Neuronal stem cell (in vitro differentiated cells): Measurements from ENCODE around the gene ELF2.
A peak's percentile ranks its signal among the peaks of the same experiment; 100 is the strongest.

Experiments used
- DNase-seq: peaks from one replicate; pipeline ENCODE4 v3.0.0-alpha.2; 2013; ENCODE audit warnings: low spot score
- H2AFZ ChIP-seq: one replicate; pipeline ENCODE4 v1.6.1; 2013; ENCODE audit warnings: mild to moderate bottlenecking, low read length, inconsistent platforms
- H2AK5ac ChIP-seq: 2 replicates; pipeline ENCODE4 v1.6.1; 2013; ENCODE audit warnings: low read depth, mild to moderate bottlenecking, inconsistent platforms, low read length, moderate library complexity, mixed read lengths
- H2BK120ac ChIP-seq: 2 replicates; pipeline ENCODE4 v1.6.1; 2013; ENCODE audit warnings: low read depth, mild to moderate bottlenecking, inconsistent platforms, low read length, moderate library complexity, mixed read lengths
- H2BK12ac ChIP-seq: one replicate; pipeline ENCODE4 v1.6.1; 2013; ENCODE audit warnings: low read length, inconsistent platforms
- H2BK15ac ChIP-seq: 2 replicates; pipeline ENCODE4 v1.6.1; 2013; ENCODE audit warnings: mild to moderate bottlenecking, low read length, inconsistent platforms, mixed read lengths
- H2BK5ac ChIP-seq: one replicate; pipeline ENCODE4 v1.6.1; 2013; ENCODE audit warnings: inconsistent platforms, mild to moderate bottlenecking, low read length, moderate library complexity
- H3K14ac ChIP-seq: one replicate; pipeline ENCODE4 v1.6.1; 2013; ENCODE audit warnings: low read length, inconsistent platforms
- H3K18ac ChIP-seq: 2 replicates; pipeline ENCODE4 v1.6.1; 2013; ENCODE audit warnings: low read length, inconsistent platforms
- H3K23ac ChIP-seq: 2 replicates; pipeline ENCODE4 v1.6.1; 2013; ENCODE audit warnings: low read depth, mild to moderate bottlenecking, mixed read lengths, low read length, inconsistent platforms; ENCODE audit not compliant: poor library complexity
- H3K27ac ChIP-seq: replicated peaks from 3 replicates; pipeline ENCODE4 v1.5.1; 2013; ENCODE audit warnings: low read length, inconsistent platforms
- H3K27me3 ChIP-seq, 3 experiments: 2 replicates each; pipeline ENCODE4 v1.6.1; 2013; ENCODE audit warnings: low read length in 3 of 3, mild to moderate bottlenecking in 2 of 3, inconsistent platforms in 1 of 3, low read depth in 1 of 3, mixed read lengths in 1 of 3, moderate library complexity in 1 of 3; ENCODE audit not compliant: control insufficient read depth in 3 of 3, insufficient read depth in 3 of 3
- H3K36me3 ChIP-seq, 2 donors: replicated peaks in 1 of 2; 2 replicates each; pipeline ENCODE4 v1.6.1; 2013; ENCODE audit warnings: low read length in 2 of 2; ENCODE audit not compliant: control insufficient read depth in 2 of 2, insufficient read depth in 2 of 2
- H3K4ac ChIP-seq: 2 replicates; pipeline ENCODE4 v1.6.1; 2013; ENCODE audit warnings: inconsistent platforms, mild to moderate bottlenecking, low read length, moderate library complexity
- H3K4me1 ChIP-seq, 2 donors: 1 replicate in 1 of 2; 2 replicates in 1 of 2; pipeline ENCODE4 v1.6.1; 2013; ENCODE audit warnings: low read length in 2 of 2, low read depth in 1 of 2; ENCODE audit not compliant: control insufficient read depth in 2 of 2, insufficient read depth in 1 of 2
- H3K4me2 ChIP-seq: one replicate; pipeline ENCODE4 v1.6.1; 2013; ENCODE audit warnings: mild to moderate bottlenecking, low read length, inconsistent platforms; ENCODE audit not compliant: insufficient read depth, poor library complexity, severe bottlenecking
- H3K4me3 ChIP-seq, 2 donors: 2 replicates each; pipeline ENCODE4 v1.5.1; 2013; ENCODE audit warnings: low read length in 2 of 2, mild to moderate bottlenecking in 2 of 2, inconsistent platforms in 1 of 2, moderate library complexity in 1 of 2
- H3K79me1 ChIP-seq: one replicate; pipeline ENCODE4 v1.6.1; 2013; ENCODE audit warnings: low read depth, mild to moderate bottlenecking, inconsistent platforms, low read length, moderate library complexity
- H3K9ac ChIP-seq: one replicate; pipeline ENCODE4 v1.6.1; 2013; ENCODE audit warnings: mild to moderate bottlenecking, low read depth, low read length, inconsistent platforms; ENCODE audit not compliant: poor library complexity
- H3K9me3 ChIP-seq, 2 donors: replicated peaks in 1 of 2; 2 replicates each; pipeline versions ENCODE3 to v1.6.1; 2013; ENCODE audit warnings: low read length in 2 of 2, mild to moderate bottlenecking in 2 of 2, inconsistent platforms in 1 of 2, low read depth in 1 of 2, mixed read lengths in 1 of 2, moderate library complexity in 1 of 2; ENCODE audit not compliant: control insufficient read depth in 2 of 2, insufficient read depth in 1 of 2
- H4K8ac ChIP-seq: one replicate; pipeline ENCODE4 v1.6.1; 2013; ENCODE audit warnings: low read depth, mild to moderate bottlenecking, inconsistent platforms, low read length, moderate library complexity
- H4K91ac ChIP-seq: one replicate; pipeline ENCODE4 v1.6.1; 2013; ENCODE audit warnings: low read length, low read depth, mild to moderate bottlenecking, inconsistent platforms; ENCODE audit not compliant: poor library complexity
- WGBS, 2 donors: extraction: QIAGEN DNeasy Blood & Tissue Kit; methylation state at CpG; one replicate each; pipeline ENCODE4 v1.1.7; 2013; ENCODE audit warnings: missing lambda C conversion rate in 2 of 2, mixed read lengths in 1 of 2; ENCODE audit not compliant: insufficient read length in 2 of 2, insufficient replicate concordance in 1 of 2; ENCODE audit errors: extremely low coverage in 2 of 2; 5-methylcytosine and 5-hydroxymethylcytosine counted together

The ELF2 gene

DNA sequence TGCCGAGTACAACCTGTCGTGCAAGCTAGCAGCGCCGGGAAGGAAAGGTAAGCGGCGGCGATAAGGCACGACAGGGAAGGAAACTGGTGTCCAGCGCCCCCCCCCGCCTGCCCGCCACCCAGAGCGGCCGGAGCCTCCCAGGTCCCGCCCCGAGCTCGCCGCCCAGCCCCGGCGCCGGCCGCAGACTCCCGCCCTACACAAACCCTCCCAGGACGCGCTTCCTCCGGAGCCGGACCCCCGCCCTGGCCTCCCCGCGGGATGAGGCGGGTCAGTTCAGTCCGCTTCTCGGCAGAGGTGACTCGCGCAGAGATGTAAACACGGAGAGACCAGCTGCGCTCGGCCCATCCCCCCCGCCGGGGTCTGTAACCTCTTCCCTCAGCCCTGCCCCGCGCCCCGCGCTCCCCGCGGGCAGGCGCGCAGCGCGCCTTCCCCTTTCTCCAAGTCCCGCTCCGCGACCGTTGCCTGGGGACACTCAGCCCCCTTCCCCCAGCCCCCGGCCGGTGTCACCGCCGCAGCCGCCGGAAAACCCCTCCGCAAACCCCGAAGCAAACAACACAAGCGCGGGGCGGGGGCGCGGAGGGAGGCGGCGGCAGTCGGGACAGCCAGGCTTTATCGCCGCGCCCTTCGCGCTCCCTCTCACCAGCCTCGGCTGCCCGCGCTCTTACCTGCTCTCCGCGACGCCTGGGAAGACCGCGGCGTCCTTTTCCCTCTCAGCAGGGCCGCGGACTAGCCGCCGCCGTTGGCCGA is 543 bp downstream of the ELF2 start:
- Histone ChIP-seq H4K8ac (no peak overlapping the region), H3K4me3 (peak overlapping the region; percentile 93), H2BK5ac (peak overlapping the region; percentile 95), H3K23ac (peak overlapping the region; percentile 75), H4K91ac (no peak overlapping the region), H3K9me3 (no peaks in the 10 kb centered on the region), H3K9ac (peak overlapping the region; percentile 93), H2AFZ (peak overlapping the region; percentile 100), H3K4ac (peak overlapping the region; percentile 28), H3K27me3 (no peaks in the 10 kb centered on the region), H3K36me3 (no peaks in the 10 kb centered on the region), H3K18ac (peak overlapping the region; percentile 97), H2BK120ac (peak overlapping the region; percentile 97), H3K14ac (peak overlapping the region; percentile 64), H2AK5ac (peak overlapping the region; percentile 57), H2BK12ac (no peak overlapping the region), H3K27ac (peak overlapping the region; percentile 96), H2BK15ac (peak overlapping the region; percentile 90), H3K4me1 (peaks cover 0 to 2% of the 10 kb centered on the region in 2 donors), H3K4me2 (peak overlapping the region; percentile 66), H3K79me1 (no peaks in the 10 kb centered on the region)
- no CpG with 5 or more reads among the region's 89 CpGs for WGBS, 2 donors
- peak; percentile 82 for DNase-seq

GRCh38 chr4:139175646-139176301 is 1.2 kb downstream of the ELF2 start:
- peaks cover 0 to 2% of the 10 kb centered on the region in 2 donors for H3K4me1 ChIP-seq
- no peak overlapping the region for H4K91ac ChIP-seq
- no CpG with 5 or more reads among the region's 26 CpGs for WGBS, 2 donors
- peak overlapping the region; percentile 66 for H3K4me2 ChIP-seq
- no peak overlapping the region for H4K8ac ChIP-seq
- H3K27me3 ChIP-seq: no peaks in the 10 kb centered on the region
- peak overlapping the region; percentile 75 for H3K23ac ChIP-seq
- peak overlapping the region; percentile 84 for H3K9ac ChIP-seq
- no peak overlapping the region for H3K4ac ChIP-seq
- no peak overlapping the region for H2AK5ac ChIP-seq
- peak overlapping the region; percentile 93 for H3K4me3 ChIP-seq
- H2AFZ ChIP-seq: peak overlapping the region; percentile 100
- H2BK15ac ChIP-seq: peak overlapping the region; percentile 90
- no peak for DNase-seq
- peak overlapping the region; percentile 95 for H2BK5ac ChIP-seq
- H2BK120ac ChIP-seq: no peak overlapping the region
- H3K14ac ChIP-seq: no peak overlapping the region
- H3K79me1 ChIP-seq: peaks cover 1% of the 10 kb centered on the region
- no peaks in the 10 kb centered on the region for H3K36me3 ChIP-seq
- peak overlapping the region; percentile 96 for H3K27ac ChIP-seq
- H3K18ac ChIP-seq: peak overlapping the region; percentile 97
- H3K9me3 ChIP-seq: no peaks in the 10 kb centered on the region
- H2BK12ac ChIP-seq: no peak overlapping the region

DNA sequence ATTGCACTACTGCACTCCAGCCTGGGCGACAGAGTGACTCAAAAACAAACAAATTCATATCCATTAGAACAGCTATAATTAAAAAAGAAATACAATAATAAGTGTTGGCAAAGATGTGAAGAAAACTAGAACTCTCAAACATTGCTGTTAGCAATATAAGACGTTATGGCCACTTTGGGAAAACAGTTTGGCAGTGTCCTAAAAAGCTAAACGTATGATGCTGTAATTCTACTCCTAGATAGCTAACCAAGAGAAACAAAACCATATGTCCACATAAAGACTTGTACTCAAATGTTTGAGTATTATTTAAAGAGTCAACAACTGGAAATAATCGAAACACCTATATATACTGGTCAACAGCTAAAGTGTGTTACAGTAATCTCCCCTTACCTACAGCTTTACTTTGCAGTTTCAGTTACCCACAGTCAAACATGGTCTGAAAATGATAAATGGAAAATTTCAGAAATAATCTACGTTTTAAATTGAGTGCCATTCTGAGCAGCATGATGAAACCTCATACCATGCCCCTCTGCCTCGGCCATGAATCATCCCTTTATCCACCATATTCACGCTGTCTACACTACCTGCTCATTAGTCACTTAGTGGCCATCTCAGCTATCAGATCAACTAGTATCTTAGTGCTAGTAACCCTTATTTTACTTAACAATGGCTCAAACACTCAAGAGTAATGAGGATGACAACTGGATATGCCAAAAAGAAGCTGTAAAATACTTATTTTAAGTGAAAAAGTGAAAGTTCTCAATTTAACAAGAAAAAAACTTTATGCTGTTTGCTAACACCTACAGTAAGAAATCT is 4.9 kb downstream of the ELF2 start:
- Histone ChIP-seq H3K4ac (no peak overlapping the region), H3K4me3 (no peak overlapping the region), H3K36me3 (peaks cover 0 to 2% of the 10 kb centered on the region in 2 donors), H2AK5ac (no peak overlapping the region), H2AFZ (no peak overlapping the region), H3K79me1 (peaks cover 4% of the 10 kb centered on the region), H3K4me1 (peaks cover 0 to 2% of the 10 kb centered on the region in 2 donors), H3K9me3 (no peaks in the 10 kb centered on the region), H2BK5ac (no peak overlapping the region), H3K9ac (no peak overlapping the region), H3K14ac (no peak overlapping the region), H3K27ac (no peak overlapping the region), H2BK15ac (no peak overlapping the region), H3K4me2 (no peak overlapping the region), H4K91ac (no peak overlapping the region), H4K8ac (no peak overlapping the region), H3K23ac (no peak overlapping the region), H2BK120ac (no peak overlapping the region), H3K27me3 (no peaks in the 10 kb centered on the region), H3K18ac (no peak overlapping the region), H2BK12ac (no peak overlapping the region)
- no peak for DNase-seq
- WGBS, 2 donors: no CpG with 5 or more reads among the region's 7 CpGs
